ENCODE results near the gene EDA2R. TPM values are rescaled to one million over a fixed set of nuclear protein-coding genes. Genes with fewer than 3 reads are reported as not detected.

EDA2R gene
- total RNA-seq, 1 donor from 2014 or later = 1.2 TPM

- no peak overlapping the region for H3K27ac ChIP-seq
- intact Hi-C loops (cut with DNase I) = no loop called here
- no peaks in the 10 kb centered on the region for H3K4me1 ChIP-seq
- no peak overlapping the region for H3K4me3 ChIP-seq
- TF ChIP-seq POLR2AphosphoS5 (IDR thresholded peaks at IDR 0.05; ENCODE audit: insufficient read depth in 1 of 2, low read depth in 1 of 2) = no peak
- TF ChIP-seq CTCF (IDR thresholded peaks at IDR 0.05) = no peak
- no peak for TF ChIP-seq POLR2A (IDR thresholded peaks at IDR 0.05)
- H3K36me3 ChIP-seq = no peaks in the 10 kb centered on the region
- no peaks in the 10 kb centered on the region for H3K9me3 ChIP-seq
- no peak for DNase-seq (ENCODE audit: extremely low spot score in 2 of 2)
- no peaks in the 10 kb centered on the region for H3K27me3 ChIP-seq
Observed at GRCh38 chrX:66579219-66579618, 59.7 kb downstream of the EDA2R start.

- H3K27ac ChIP-seq = no peak overlapping the region
- H3K36me3 ChIP-seq = no peaks in the 10 kb centered on the region
- intact Hi-C loops (cut with DNase I) = no loop called here
- no peak for DNase-seq (ENCODE audit: extremely low spot score in 2 of 2)
- no peak overlapping the region for H3K4me3 ChIP-seq
- TF ChIP-seq POLR2A (IDR thresholded peaks at IDR 0.05) = no peak
- no peak for TF ChIP-seq POLR2AphosphoS5 (IDR thresholded peaks at IDR 0.05; ENCODE audit: insufficient read depth in 1 of 2, low read depth in 1 of 2)
- TF ChIP-seq CTCF (IDR thresholded peaks at IDR 0.05) = no peak
- no peaks in the 10 kb centered on the region for H3K4me1 ChIP-seq
- H3K9me3 ChIP-seq = no peaks in the 10 kb centered on the region
- H3K27me3 ChIP-seq = no peaks in the 10 kb centered on the region
Observed at GRCh38 chrX:66553973-66554372, 84.9 kb downstream of the EDA2R start.

GRCh38 chrX:66547847-66548369 lies 91.0 kb downstream of the EDA2R start:
- DNase-seq (ENCODE audit: extremely low spot score in 2 of 2) = no peak
- intact Hi-C loops (cut with DNase I) = no loop called here
- Histone ChIP-seq H3K27ac (no peak overlapping the region), H3K9me3 (no peaks in the 10 kb centered on the region), H3K4me3 (no peak overlapping the region), H3K36me3 (no peaks in the 10 kb centered on the region), H3K27me3 (no peaks in the 10 kb centered on the region), H3K4me1 (no peaks in the 10 kb centered on the region)
- TF ChIP-seq POLR2AphosphoS5 (IDR thresholded peaks at IDR 0.05; ENCODE audit: insufficient read depth in 1 of 2, low read depth in 1 of 2) = no peak
- no peak for TF ChIP-seq CTCF (IDR thresholded peaks at IDR 0.05)
- no peak for TF ChIP-seq POLR2A (IDR thresholded peaks at IDR 0.05)

Small RNA genes lying within 50 kb of the gene (small RNA-seq; reads per million reads assigned to genes)
- gene RNU6-394P = not detected

Data from vagina (tissue), 2 donors.